Measurements from ENCODE around the gene FXYD3.

The FXYD3 gene

GRCh38 chr19:35120898-35121297 is 5.3 kb downstream of the FXYD3 start:
- H3K4me3 ChIP-seq (ENCODE audit: low read depth, low read length): no peak overlapping the region
- no peak for TF ChIP-seq CTCF (IDR thresholded peaks at IDR 0.05; ENCODE audit: low read depth, low read length)

- H3K4me3 ChIP-seq (ENCODE audit: low read depth, low read length): no peak overlapping the region
- TF ChIP-seq CTCF (IDR thresholded peaks at IDR 0.05; ENCODE audit: low read depth, low read length): no peak
These were observed 7.3 kb downstream of the FXYD3 start for GRCh38 chr19:35122687-35123551.

- TF ChIP-seq CTCF (IDR thresholded peaks at IDR 0.05; ENCODE audit: low read depth, low read length): no peak
These were observed 8.0 kb downstream of the FXYD3 start for GRCh38 chr19:35123573-35123972.

GRCh38 chr19:35124098-35125060 is 8.8 kb downstream of the FXYD3 start:
- no peak for TF ChIP-seq CTCF (IDR thresholded peaks at IDR 0.05; ENCODE audit: low read depth, low read length)
- H3K4me3 ChIP-seq (ENCODE audit: low read depth, low read length): peak overlapping the region; percentile 60

More at GRCh38 chr19:35123573-35123972, 8.0 kb downstream of the FXYD3 start:
- no peak overlapping the region for H3K4me3 ChIP-seq (ENCODE audit: low read depth, low read length)

- no peak overlapping the region for H3K4me3 ChIP-seq (ENCODE audit: low read depth, low read length)
- no peak for TF ChIP-seq CTCF (IDR thresholded peaks at IDR 0.05; ENCODE audit: low read depth, low read length)
These were observed 9.7 kb downstream of the FXYD3 start for GRCh38 chr19:35125270-35125717.

- TF ChIP-seq CTCF (IDR thresholded peaks at IDR 0.05; ENCODE audit: low read depth, low read length): no peak
- H3K4me3 ChIP-seq (ENCODE audit: low read depth, low read length): no peak overlapping the region
These were observed 10.4 kb downstream of the FXYD3 start for GRCh38 chr19:35125749-35126623.

Data from WI38 (cell line).